Mesothelial cell of epicardium (in vitro differentiated cells): Measurements from ENCODE around the gene KRTAP2-1. TPM values are rescaled to one million over a fixed set of nuclear protein-coding genes. Genes with fewer than 3 reads are reported as not detected.
A peak's percentile ranks its signal among the peaks of the same experiment; 100 is the strongest.
"Not testable (repeated sequence)": the region's sequence is repeated elsewhere in the genome, so short reads cannot be mapped to it uniquely, and the experiment has no call there.

ENCODE experiments used
- DNase-seq, 2 experiments: peaks; one replicate each; pipeline ENCODE4 v3.0.0; 2021; ENCODE audit warnings: low spot score in 2 of 2; ENCODE audit not compliant: unreplicated experiment in 2 of 2
- H3K27ac Mint-ChIP-seq: 2 replicates; pipeline ENCODE4 v1.8.0; 2021; ENCODE audit warnings: mixed read lengths
- H3K27me3 Mint-ChIP-seq: 2 replicates; pipeline ENCODE4 v1.8.0; 2021; ENCODE audit warnings: low read depth, mixed read lengths
- H3K36me3 Mint-ChIP-seq: 2 replicates; pipeline ENCODE4 v1.8.0; 2021; ENCODE audit warnings: mixed read lengths
- H3K4me1 Mint-ChIP-seq: 2 replicates; pipeline ENCODE4 v1.8.0; 2021; ENCODE audit warnings: mixed read lengths
- H3K4me3 Mint-ChIP-seq: 2 replicates; pipeline ENCODE4 v1.8.0; 2021; ENCODE audit warnings: mild to moderate bottlenecking, moderate library complexity, mixed read lengths
- H3K9me3 Mint-ChIP-seq: 2 replicates; pipeline ENCODE4 v1.8.0; 2021; ENCODE audit warnings: mixed read lengths
- total RNA-seq: library from RNA; stranded (reverse); gene quantifications from 3 replicates; pipeline ENCODE4 v1.2.1, GENCODE V29; 2021
- TF ChIP-seq, protein P1 (sequence below): fragments of 200-600 bp; sonication (generic); IDR thresholded peaks from one replicate; pipeline ENCODE4 v1.5.0; 2021; ENCODE audit warnings: antibody characterized with exemption; ENCODE audit not compliant: unreplicated experiment

The KRTAP2-1 gene, protein sequence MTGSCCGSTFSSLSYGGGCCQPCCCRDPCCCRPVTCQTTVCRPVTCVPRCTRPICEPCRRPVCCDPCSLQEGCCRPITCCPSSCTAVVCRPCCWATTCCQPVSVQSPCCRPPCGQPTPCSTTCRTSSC
- total RNA-seq, result not detected in 3 replicates

DNA sequence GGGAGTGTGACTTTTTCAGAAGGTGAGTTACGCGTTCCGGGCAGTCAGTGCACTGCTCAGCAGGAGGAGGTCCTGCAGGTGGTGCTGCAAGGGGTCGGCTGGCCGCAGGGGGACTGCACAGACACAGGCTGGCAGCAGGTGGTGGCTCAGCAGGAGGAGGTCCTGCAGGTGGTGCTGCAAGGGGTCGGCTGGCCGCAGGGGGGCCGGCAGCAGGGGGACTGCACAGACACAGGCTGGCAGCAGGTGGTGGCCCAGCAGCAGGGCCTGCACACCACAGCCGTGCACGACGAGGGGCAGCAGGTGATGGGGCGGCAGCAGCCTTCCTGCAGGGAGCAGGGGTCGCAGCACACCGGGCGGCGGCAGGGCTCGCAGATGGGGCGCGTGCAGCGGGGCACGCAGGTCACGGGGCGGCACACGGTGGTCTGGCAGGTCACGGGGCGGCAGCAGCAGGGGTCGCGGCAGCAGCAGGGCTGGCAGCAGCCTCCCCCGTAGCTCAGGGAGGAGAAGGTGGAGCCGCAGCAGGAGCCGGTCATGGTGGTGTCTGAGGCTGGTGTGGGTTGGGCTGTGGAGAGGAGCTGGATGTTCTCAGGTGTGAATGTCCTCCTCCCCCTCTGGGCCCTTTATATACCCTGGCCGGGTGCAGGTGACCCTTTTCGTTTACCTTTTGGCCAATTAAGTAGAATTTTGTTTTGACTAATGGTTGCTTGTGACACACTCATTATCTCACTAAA, at the start of gene KRTAP2-1:
KRTAP2-1 (minus strand) TSS at position 582 of the 731 bp plus-strand sequence; CDS start at position 533, 49 bp downstream.
- H3K4me1 Mint-ChIP-seq, result peaks cover 28% of the 10 kb centered on the region
- H3K27me3 Mint-ChIP-seq, H3K36me3 Mint-ChIP-seq, DNase-seq, H3K4me3 Mint-ChIP-seq: not testable (repeated sequence)
- H3K9me3 Mint-ChIP-seq, result peaks cover 15% of the 10 kb centered on the region
- H3K27ac Mint-ChIP-seq, result peak within 1 kb of the TSS; percentile 88

DNA sequence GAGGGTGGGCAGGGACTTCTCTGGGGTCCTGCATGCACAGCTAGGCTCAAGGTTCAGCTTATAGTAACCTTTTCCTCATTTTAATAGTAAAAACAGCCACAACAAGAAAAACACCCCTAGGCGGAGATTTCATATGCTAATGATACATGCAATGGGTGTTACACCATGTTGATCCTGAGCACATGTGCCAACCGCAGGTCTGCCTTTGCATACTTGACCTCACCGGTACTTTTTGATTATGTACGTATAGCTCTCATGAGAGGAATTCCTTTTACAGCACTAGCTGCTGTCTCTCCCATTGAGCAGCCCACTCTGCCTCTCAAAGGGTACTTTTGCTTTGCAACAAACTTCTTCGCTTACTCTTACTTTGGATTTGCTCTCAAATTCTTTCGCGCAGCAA, 48.9 kb upstream of the KRTAP2-1 start:
- peaks cover 10% of the 10 kb centered on the region for H3K9me3 Mint-ChIP-seq

DNA sequence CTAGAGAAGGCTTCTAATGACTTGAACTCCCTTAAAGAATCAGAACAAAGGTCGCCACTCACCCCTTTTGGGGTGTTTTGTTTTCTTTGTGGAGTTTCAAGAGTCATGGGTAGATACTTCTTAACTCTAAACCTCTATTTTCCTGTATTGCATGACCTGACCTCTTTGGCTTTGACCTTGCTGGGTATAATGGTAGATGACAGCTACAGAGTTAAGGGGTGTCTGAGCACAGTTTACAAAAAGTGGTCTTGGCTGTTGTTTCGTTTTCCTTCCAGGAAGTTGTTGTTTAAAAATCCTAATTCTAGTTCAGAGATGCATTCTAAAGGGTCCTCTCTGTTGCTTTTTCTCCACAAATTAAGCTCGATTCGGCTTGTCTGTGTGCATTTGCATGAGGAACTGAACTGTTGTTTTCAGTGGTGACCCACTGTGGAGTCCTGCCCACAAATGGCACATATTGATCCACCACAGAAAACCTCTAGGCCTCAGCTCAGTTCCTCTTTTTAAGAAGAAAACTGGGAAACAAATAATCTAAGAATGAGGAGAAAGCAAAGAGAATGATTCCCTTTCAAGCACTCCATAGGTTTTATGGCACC, 41.7 kb upstream of the KRTAP2-1 start:
- peaks cover 15% of the 10 kb centered on the region for H3K9me3 Mint-ChIP-seq
- H3K4me1 Mint-ChIP-seq, H3K36me3 Mint-ChIP-seq, H3K27me3 Mint-ChIP-seq, H3K27ac Mint-ChIP-seq, H3K4me3 Mint-ChIP-seq, DNase-seq: not testable (repeated sequence)

More for the DNA sequence above, 48.9 kb upstream of the KRTAP2-1 start:
- peaks cover 41% of the 10 kb centered on the region for H3K4me1 Mint-ChIP-seq
- H3K4me3 Mint-ChIP-seq, result no peak overlapping the region
- H3K27me3 Mint-ChIP-seq, result peaks cover 6% of the 10 kb centered on the region
- peaks cover 4% of the 10 kb centered on the region for H3K36me3 Mint-ChIP-seq
- TF ChIP-seq, protein P1, sequence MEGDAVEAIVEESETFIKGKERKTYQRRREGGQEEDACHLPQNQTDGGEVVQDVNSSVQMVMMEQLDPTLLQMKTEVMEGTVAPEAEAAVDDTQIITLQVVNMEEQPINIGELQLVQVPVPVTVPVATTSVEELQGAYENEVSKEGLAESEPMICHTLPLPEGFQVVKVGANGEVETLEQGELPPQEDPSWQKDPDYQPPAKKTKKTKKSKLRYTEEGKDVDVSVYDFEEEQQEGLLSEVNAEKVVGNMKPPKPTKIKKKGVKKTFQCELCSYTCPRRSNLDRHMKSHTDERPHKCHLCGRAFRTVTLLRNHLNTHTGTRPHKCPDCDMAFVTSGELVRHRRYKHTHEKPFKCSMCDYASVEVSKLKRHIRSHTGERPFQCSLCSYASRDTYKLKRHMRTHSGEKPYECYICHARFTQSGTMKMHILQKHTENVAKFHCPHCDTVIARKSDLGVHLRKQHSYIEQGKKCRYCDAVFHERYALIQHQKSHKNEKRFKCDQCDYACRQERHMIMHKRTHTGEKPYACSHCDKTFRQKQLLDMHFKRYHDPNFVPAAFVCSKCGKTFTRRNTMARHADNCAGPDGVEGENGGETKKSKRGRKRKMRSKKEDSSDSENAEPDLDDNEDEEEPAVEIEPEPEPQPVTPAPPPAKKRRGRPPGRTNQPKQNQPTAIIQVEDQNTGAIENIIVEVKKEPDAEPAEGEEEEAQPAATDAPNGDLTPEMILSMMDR, result no peak
- DNase-seq, result no peak
- H3K27ac Mint-ChIP-seq, result no peak overlapping the region

DNA sequence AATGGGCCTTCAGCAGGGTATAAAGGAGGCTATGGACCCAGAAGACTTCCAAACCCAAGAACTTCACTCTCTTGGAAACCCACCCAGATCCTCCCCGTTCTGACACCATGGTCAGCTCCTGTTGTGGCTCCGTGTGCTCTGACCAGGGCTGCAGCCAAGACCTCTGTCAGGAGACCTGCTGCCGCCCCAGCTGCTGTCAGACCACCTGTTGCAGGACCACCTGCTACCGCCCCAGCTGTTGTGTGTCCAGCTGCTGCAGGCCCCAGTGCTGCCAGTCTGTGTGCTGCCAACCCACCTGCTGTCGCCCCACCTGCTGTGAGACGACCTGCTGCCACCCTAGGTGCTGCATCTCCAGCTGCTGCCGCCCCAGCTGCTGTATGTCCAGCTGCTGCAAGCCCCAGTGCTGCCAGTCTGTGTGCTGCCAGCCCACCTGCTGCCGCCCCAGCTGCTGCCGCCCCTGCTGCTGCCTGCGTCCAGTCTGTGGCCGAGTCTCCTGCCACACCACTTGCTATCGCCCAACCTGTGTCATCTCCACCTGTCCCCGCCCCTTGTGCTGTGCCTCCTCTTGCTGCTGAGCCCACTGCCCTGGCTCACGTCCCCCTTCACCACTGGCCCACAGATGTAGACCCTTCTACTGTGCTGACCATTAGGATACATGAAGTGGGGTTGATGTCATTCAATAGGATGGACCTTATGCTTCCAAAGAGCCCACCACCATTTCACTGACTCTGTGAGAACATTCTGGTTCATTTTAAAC, 37.2 kb upstream of the KRTAP2-1 start, which contains the start of gene KRTAP4-7:
KRTAP4-7 (plus strand) TSS at position 51 of the 757 bp plus-strand sequence; CDS start at position 108, 57 bp downstream.
- peaks cover 22% of the 10 kb centered on the region for H3K4me1 Mint-ChIP-seq
- H3K36me3 Mint-ChIP-seq, H3K9me3 Mint-ChIP-seq, H3K27ac Mint-ChIP-seq, DNase-seq, H3K4me3 Mint-ChIP-seq, H3K27me3 Mint-ChIP-seq: not testable (repeated sequence)

DNA sequence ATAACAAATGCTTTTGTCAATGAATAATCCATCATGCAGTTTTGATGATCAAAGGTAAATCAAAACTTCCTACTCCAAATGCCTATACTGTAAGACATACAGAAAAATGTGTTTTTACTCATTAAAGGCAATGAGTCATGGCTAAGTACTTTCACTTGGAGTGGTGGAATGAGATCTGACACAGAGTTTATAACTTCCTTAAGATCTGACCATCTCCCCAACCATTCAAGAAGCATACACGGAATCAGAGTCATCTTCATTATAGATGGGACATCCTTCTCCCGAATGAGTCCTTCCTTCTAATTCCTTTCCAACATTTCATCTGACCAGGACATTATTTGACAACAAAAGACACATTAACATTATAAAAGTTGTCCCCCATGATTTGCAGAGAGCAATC, 36.3 kb upstream of the KRTAP2-1 start:
- H3K36me3 Mint-ChIP-seq, DNase-seq, H3K27ac Mint-ChIP-seq, H3K4me3 Mint-ChIP-seq, H3K27me3 Mint-ChIP-seq, H3K9me3 Mint-ChIP-seq: not testable (repeated sequence)
- peaks cover 22% of the 10 kb centered on the region for H3K4me1 Mint-ChIP-seq

DNA sequence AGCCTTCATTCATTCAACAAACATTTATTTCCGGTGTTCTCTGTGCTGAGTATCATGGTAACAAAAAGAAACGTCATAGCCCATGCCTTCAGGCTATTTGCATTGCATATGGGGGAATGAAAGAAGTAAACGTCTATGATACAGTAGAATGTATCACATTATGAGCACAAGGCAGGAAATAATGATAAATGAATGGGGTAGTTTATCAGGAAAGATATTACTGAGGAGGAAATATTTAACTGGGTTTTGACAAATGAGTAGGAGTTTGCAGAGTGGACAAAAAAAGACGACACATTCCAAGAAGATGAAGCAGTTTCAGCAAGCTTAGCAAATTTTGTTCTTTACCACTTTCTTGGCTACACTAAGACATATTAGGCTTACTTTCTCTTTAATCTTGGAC, 35.5 kb upstream of the KRTAP2-1 start:
- peaks cover 8% of the 10 kb centered on the region for H3K9me3 Mint-ChIP-seq
- H3K36me3 Mint-ChIP-seq, result no peaks in the 10 kb centered on the region
- H3K27me3 Mint-ChIP-seq, result peaks cover 6% of the 10 kb centered on the region
- TF ChIP-seq, protein P1, result no peak
- no peak for DNase-seq
- H3K27ac Mint-ChIP-seq, result peak overlapping the region; percentile 76
- H3K4me3 Mint-ChIP-seq, result no peak overlapping the region
- H3K4me1 Mint-ChIP-seq, result peaks cover 19% of the 10 kb centered on the region

DNA sequence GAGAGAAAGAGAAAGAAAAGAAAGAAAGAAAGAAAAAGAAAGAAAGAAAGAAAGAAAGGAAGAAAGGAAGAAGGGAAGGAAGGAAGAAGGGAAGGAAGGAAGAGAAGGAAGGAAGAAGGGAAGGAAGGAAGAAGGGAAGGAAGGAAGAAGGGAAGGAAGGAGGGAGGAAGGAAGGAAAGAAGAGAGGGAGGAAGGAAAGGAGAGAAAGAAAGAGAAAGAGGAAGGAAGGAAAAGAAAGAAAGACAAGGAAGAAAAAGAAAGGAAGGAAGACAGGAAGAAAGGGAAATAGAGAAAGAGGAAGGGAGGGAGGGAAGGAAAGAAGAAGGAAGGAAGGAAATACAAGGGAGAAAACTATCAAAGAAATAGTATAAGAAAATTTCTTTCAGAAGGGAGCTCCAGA, 29.7 kb upstream of the KRTAP2-1 start:
- Mint-ChIP-seq H3K36me3 (no peaks in the 10 kb centered on the region), H3K27me3 (no peaks in the 10 kb centered on the region), H3K4me3 (no peak overlapping the region), H3K4me1 (no peaks in the 10 kb centered on the region), H3K9me3 (peaks cover 8% of the 10 kb centered on the region), H3K27ac (no peak overlapping the region)
- TF ChIP-seq, protein P1, result no peak
- DNase-seq, result no peak
